GM19397 (cell line): ENCODE data around the gene SPIN1.

ENCODE experiments used
- ATAC-seq: cut with Tn5 transposase; IDR thresholded peaks from one replicate; pipeline ENCODE4 v1.9.1; 2021; ENCODE audit warnings: mild to moderate bottlenecking, moderate library complexity; ENCODE audit not compliant: unreplicated experiment

SPIN1 gene

GRCh38 chr9:88433583-88434255 is 45.5 kb downstream of the SPIN1 start:
- ATAC-seq: no peak

GRCh38 chr9:88435336-88435735 is 47.1 kb downstream of the SPIN1 start:
- no peak for ATAC-seq

- no peak for ATAC-seq
Observed at GRCh38 chr9:88436379-88436778, 48.1 kb downstream of the SPIN1 start.

- no peak for ATAC-seq
Observed at GRCh38 chr9:88437210-88438146, 49.2 kb downstream of the SPIN1 start.

GRCh38 chr9:88438811-88439210 is 50.6 kb downstream of the SPIN1 start:
- no peak for ATAC-seq

- no peak for ATAC-seq
Observed at GRCh38 chr9:88441301-88442007, 53.2 kb downstream of the SPIN1 start.

- ATAC-seq: no peak
Observed at GRCh38 chr9:88443480-88444113, 55.4 kb downstream of the SPIN1 start.

GRCh38 chr9:88446728-88447127 is 58.5 kb downstream of the SPIN1 start:
- ATAC-seq: no peak

GRCh38 chr9:88447431-88447830 is 59.2 kb downstream of the SPIN1 start:
- ATAC-seq: no peak

- no peak for ATAC-seq
Observed at GRCh38 chr9:88451160-88451559, 62.9 kb downstream of the SPIN1 start.

- ATAC-seq: no peak
Observed at GRCh38 chr9:88458716-88459465, 70.6 kb downstream of the SPIN1 start.

- no peak for ATAC-seq
Observed at GRCh38 chr9:88460587-88461332, 72.5 kb downstream of the SPIN1 start.

- ATAC-seq: no peak
Observed at GRCh38 chr9:88462191-88462590, 73.9 kb downstream of the SPIN1 start.

- ATAC-seq: no peak
Observed at GRCh38 chr9:88464851-88465250, 76.6 kb downstream of the SPIN1 start.

- no peak for ATAC-seq
Observed at GRCh38 chr9:88468226-88468625, 80.0 kb downstream of the SPIN1 start.

GRCh38 chr9:88476491-88477271 is 88.4 kb downstream of the SPIN1 start:
- ATAC-seq: no peak

GRCh38 chr9:88477300-88477751 is 89.1 kb downstream of the SPIN1 start:
- ATAC-seq: no peak

- no peak for ATAC-seq
Observed at GRCh38 chr9:88478246-88478645, 90.0 kb downstream of the SPIN1 start.

- no peak for ATAC-seq
Observed at GRCh38 chr9:88481933-88482332, 93.7 kb downstream of the SPIN1 start.
